ENCODE measurements around the gene SRPK2. TPM values are rescaled to one million over a fixed set of nuclear protein-coding genes. Genes with fewer than 3 reads are reported as not detected.
A peak's percentile ranks its signal among the peaks of the same experiment; 100 is the strongest.

SRPK2 gene
- total and polyA plus RNA-seq, 2 donors (not counting 1 experiment from before 2014, with no cell fraction given): 15.2 to 108 TPM

DNA sequence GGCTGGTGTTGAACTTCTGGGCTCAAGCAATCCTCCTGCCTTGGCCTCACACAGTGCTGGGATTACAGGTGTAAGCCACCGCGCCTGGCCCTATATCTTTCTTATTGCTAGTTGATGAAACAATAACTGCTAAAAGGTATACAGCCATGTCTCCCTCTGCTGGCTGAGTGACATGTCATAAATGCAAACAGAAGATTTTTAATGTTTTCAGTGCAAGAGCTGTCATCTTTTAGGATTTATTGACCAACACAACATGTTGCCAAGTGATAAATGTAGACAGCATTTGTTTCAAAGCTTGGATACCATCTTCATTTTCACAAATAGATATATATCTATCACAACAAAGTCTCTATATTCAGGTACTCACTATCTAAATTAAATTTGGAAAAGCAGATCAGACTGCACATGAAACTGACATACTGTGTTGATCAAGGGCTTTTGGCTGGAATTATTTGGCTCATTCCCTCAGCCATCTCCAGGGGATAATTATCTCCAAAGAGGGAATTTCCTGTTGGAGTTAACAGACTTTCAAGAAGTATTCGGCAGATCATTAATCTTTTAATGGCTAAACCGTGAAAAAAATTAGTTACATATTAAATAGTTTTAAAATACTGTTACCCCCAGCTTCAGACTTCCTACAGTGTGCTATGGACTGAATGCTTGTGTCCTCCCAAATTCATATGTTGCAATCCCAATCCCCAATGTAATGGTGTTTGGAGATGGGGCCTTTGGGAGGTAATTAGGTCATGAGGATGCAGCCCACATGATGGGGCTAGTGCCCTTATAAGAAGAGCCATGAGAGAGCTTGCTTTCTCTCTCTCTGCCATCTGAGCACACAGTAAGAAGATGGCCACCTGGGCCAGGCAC, 41.3 kb upstream of the SRPK2 start:
- H3K36me3 ChIP-seq (replicated peaks in 1 of 2; ENCODE audit: control extremely low read depth in 1 of 2, control insufficient read depth in 1 of 2, extremely low read depth in 1 of 2, insufficient read depth in 2 of 2, low read length in 1 of 2): no peaks in the 10 kb centered on the region
- H4K20me1 ChIP-seq (ENCODE audit: control insufficient read depth, insufficient read depth, low read length, poor library complexity, severe bottlenecking): no peaks in the 10 kb centered on the region
- peak; percentile 67 for ATAC-seq (ENCODE audit: low read depth)
- H3K4me3 Mint-ChIP-seq: no peak overlapping the region
- ChIA-PET CTCF (interaction anchor here (0.6 to 3.8 kb wide), 53 partner anchors 9 to 521 kb away, joined by 3 to 22 read pairs (median 3); no protein-coding TSS in a partner anchor), POLR2A (no interaction called here)
- intact Hi-C loops (cut with micrococcal nuclease): loop anchor here (1.0 to 5.0 kb wide), 5 partner anchors 58 to 508 kb away; no protein-coding TSS in a partner anchor
- peak; percentile 68 for DNase-seq
- peak overlapping the region; percentile 22 for H2AFZ ChIP-seq (ENCODE audit: insufficient read depth, low read depth, low read length, poor library complexity, severe bottlenecking)
- H3K9me3 ChIP-seq (ENCODE audit: control extremely low read depth in 1 of 3, control insufficient read depth in 2 of 3, insufficient read depth in 1 of 3, low read length in 2 of 3): no peaks in the 10 kb centered on the region
- no peak overlapping the region for H3K27ac ChIP-seq (ENCODE audit: low read length in 2 of 2)
- H3K79me2 ChIP-seq (ENCODE audit: control insufficient read depth, insufficient read depth, low read length): no peaks in the 10 kb centered on the region
- no peaks in the 10 kb centered on the region for H3K27me3 Mint-ChIP-seq
- H3K9ac ChIP-seq (ENCODE audit: low read length): no peak overlapping the region
- TF ChIP-seq, protein P1, sequence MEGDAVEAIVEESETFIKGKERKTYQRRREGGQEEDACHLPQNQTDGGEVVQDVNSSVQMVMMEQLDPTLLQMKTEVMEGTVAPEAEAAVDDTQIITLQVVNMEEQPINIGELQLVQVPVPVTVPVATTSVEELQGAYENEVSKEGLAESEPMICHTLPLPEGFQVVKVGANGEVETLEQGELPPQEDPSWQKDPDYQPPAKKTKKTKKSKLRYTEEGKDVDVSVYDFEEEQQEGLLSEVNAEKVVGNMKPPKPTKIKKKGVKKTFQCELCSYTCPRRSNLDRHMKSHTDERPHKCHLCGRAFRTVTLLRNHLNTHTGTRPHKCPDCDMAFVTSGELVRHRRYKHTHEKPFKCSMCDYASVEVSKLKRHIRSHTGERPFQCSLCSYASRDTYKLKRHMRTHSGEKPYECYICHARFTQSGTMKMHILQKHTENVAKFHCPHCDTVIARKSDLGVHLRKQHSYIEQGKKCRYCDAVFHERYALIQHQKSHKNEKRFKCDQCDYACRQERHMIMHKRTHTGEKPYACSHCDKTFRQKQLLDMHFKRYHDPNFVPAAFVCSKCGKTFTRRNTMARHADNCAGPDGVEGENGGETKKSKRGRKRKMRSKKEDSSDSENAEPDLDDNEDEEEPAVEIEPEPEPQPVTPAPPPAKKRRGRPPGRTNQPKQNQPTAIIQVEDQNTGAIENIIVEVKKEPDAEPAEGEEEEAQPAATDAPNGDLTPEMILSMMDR (IDR thresholded peaks at IDR 0.05): peak; percentile 70
- no peak for TF ChIP-seq EZH2 (IDR thresholded peaks at IDR 0.05; ENCODE audit: borderline replicate concordance, insufficient read depth, low read depth, low read length, poor library complexity, severe bottlenecking)
- WGBS (ENCODE audit: insufficient coverage): no CpG with 5 or more reads among the region's 4 CpGs
- H3K4me3 ChIP-seq (ENCODE audit: control extremely low read depth in 1 of 5, extremely low read depth in 1 of 5, insufficient read depth in 1 of 5, low read depth in 2 of 5, low read length in 4 of 5): no peak overlapping the region
- no peaks in the 10 kb centered on the region for H3K27me3 ChIP-seq (replicated peaks in 1 of 4; ENCODE audit: control extremely low read depth in 1 of 4, control insufficient read depth in 3 of 4, insufficient read depth in 4 of 4, low read length in 3 of 4)
- H3K4me1 Mint-ChIP-seq: peaks cover 8% of the 10 kb centered on the region
- no peaks in the 10 kb centered on the region for H3K9me3 Mint-ChIP-seq (ENCODE audit: insufficient read depth)
- peak overlapping the region; percentile 17 for H3K27ac Mint-ChIP-seq
- no peaks in the 10 kb centered on the region for H3K4me1 ChIP-seq (ENCODE audit: control insufficient read depth in 2 of 2, insufficient read depth in 2 of 2, low read length in 2 of 2)
- no peak overlapping the region for H3K4me2 ChIP-seq (replicated peaks; ENCODE audit: low read depth, low read length, poor library complexity, severe bottlenecking)
